GM20000 (cell line): ENCODE measurements around the gene KIF27.

Experiments
- DNase-seq: peaks from one replicate; pipeline ENCODE4 v3.0.0; 2012; ENCODE audit warnings: low spot score
- CTCF ChIP-seq: IDR thresholded peaks from 2 replicates; pipeline ENCODE4 v1.5.1; 2012; ENCODE audit warnings: mild to moderate bottlenecking, control low read depth; ENCODE audit errors: extremely low read depth, missing control alignments

KIF27 gene

DNA sequence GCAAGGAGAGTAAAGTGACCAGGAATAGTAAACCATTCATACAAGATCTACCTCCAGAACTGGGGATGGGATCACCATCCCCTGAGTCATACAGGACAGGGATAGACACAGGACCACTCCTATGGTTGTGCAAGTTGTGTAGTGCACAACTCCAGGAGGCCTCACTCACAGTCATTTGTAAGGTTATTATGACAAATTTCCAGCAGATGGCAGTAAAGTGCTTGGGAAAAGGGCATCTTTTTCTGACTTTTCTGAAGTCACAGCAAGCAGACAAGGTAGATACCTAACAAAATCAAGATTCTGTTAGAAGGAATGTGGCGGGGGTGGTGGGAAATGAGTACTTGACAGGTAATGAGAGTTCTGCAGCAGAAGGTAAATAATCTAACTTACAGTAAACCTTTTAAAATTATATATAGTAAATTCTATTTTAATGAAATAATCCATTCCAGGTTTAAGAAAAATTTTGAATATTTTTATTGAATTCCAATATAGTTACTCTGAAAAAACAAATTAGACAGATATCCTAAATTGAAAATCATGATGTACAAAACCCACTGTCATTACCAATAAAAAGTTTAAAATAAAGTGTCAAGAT, 16.7 kb upstream of the KIF27 start:
- peak; percentile 39 for TF ChIP-seq CTCF
- DNase-seq, result peak; percentile 59

DNA sequence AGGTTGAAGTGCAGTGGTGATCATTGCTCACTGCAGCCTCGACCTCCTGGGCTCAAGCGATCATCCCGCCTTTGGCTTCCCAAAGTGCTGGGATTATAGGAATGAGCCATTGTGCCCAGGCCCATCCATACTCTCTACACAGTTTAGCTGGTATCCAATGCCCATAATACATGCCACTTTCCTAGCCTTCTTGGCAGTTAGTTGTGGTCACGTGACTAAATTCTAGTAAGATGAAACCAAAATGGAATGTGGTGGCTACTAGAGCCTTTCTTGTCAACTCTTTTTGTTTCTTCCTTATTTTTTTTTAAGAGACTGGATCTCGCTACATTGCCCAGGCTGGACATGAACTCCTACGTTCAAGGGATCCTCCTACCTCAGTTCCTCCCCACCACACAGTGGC, 15.3 kb upstream of the KIF27 start:
- no peak for TF ChIP-seq CTCF

DNA sequence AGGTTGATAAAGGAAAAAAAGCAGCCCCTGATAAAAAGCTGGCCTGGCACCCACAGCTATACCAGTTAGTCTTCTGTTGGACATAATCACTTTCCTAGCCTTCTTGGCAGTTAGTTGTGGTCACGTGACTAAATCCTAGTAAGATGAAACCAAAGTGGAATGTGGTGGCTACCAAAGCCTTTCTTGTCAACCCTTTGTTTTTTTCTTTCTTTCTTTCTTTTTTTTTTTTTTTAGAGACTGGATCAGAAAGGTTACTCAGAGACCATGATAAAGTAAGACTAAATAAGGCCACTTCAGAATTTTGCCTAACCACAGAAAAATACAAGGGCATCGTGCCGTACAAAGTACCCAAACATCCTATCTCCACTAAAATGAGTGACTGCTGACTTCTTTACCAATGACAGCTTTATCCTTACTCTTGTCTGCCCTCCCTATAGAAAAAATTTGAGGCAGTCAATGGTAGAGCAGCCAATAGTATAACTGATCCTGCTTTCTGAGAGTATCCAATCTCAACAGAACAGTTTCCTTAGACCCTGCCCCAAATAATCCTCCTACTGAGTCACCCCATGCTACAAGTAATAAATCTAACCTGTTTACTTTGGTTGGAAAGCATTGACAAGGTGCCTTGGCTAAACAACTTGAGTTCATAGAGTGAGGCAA, 14.2 kb upstream of the KIF27 start:
- TF ChIP-seq CTCF, result no peak

More for the DNA sequence above, 15.3 kb upstream of the KIF27 start:
- DNase-seq, result no peak

DNA sequence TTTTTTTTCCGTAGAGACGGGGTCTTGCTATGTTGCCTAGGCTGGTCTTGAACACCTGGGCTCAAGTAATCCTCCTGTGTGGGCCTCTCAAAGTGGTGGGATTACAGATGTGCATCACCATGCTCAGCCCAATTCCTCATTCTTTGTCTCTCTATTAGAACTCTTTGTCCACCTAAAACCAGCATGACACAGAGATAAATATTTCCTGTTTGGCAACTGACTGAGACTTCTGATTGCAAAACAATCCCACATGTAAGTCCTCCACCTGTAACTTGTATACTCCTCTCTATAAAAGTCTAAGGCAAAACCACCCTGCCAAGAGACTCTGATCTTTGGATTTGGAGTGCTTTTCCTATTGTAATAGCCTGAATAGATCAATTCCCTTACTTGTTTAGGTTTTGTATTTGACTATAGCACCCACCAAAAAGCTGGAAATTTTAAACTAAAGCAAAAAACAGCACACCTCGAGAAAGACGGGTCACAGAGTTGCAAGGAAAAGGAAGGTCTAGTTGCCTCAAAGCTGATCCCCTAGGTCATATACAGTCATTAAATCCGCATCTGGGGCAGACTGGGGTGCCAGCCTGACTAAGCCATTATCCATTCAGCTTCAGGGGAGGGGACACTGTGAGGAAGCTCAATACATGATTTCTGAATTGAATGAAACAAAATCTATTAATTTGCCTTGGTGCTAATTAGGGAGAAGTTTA, 13.5 kb upstream of the KIF27 start:
- DNase-seq, result no peak
- TF ChIP-seq CTCF, result no peak

More for the DNA sequence above, 14.2 kb upstream of the KIF27 start:
- no peak for DNase-seq

DNA sequence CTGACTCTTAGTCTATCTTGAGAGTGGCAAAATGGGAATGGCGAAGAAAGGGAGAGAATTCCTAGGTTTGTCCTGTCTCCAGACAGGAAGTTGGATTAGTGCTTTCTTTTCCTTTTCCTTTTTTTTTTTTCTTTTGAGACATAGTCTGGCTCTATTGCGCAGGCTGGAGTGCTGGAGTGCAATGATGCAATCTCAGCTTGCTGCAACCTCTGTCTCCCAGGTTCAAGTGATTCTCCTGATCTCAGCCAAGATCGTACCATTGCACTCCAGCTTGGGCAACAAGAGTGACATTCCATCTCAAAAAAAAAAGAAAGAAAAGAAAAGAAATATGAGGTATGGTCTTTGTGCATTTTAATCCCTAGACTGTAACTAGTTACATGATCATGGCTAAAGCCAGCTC, 12.6 kb upstream of the KIF27 start:
- no peak for TF ChIP-seq CTCF
- no peak for DNase-seq

- no peak for TF ChIP-seq CTCF
- DNase-seq, result no peak
Observed at GRCh38 chr9:83932851-83933250, 11.6 kb upstream of the KIF27 start.

GRCh38 chr9:83932011-83932410, 10.8 kb upstream of the KIF27 start:
- no peak for DNase-seq
- TF ChIP-seq CTCF, result no peak
